MCF 10A (cell line): ENCODE results near the gene CBX2. TPM values are rescaled to one million over a fixed set of nuclear protein-coding genes. Genes with fewer than 3 reads are reported as not detected.

Source experiments
- BruUV-seq: library from RNA; stranded (reverse); fragments of 400-500 nt; replicated peaks from 2 replicates; lab custom pipeline; 2021; lab: Mats Ljungman, UMichigan
- CTCF ChIA-PET: fragments of 300-600 bp; sonication (Branson Sonifier 250); formaldehyde crosslinking; extraction: SDS; loops from one replicate; lab custom pipeline; 2021; ENCODE audit warnings: antibody characterized with exemption, inconsistent platforms; lab: Yijun Ruan, JAX
- POLR2A ChIA-PET: fragments of 300-600, 350-650 bp; sonication (Branson Sonifier 250); formaldehyde crosslinking; extraction: SDS; loops from one replicate; lab custom pipeline; 2020; ENCODE audit warnings: antibody characterized with exemption, inconsistent platforms; lab: Yijun Ruan, JAX
- DNase-seq: peaks from one replicate; pipeline ENCODE4 v3.0.0-alpha.2; 2018; ENCODE audit not compliant: unreplicated experiment
- H3K27ac Mint-ChIP-seq: one replicate; pipeline ENCODE4 v1.8.0; 2022; ENCODE audit warnings: mild to moderate bottlenecking, low read depth, mixed read lengths; ENCODE audit not compliant: unreplicated experiment
- H3K27me3 Mint-ChIP-seq: one replicate; pipeline ENCODE4 v1.8.0; 2022; ENCODE audit warnings: mixed read lengths; ENCODE audit not compliant: insufficient read depth, unreplicated experiment
- H3K36me3 Mint-ChIP-seq: one replicate; pipeline ENCODE4 v1.8.0; 2022; ENCODE audit warnings: mild to moderate bottlenecking, moderate library complexity, mixed read lengths; ENCODE audit not compliant: insufficient read depth, unreplicated experiment
- H3K4me1 Mint-ChIP-seq: one replicate; pipeline ENCODE4 v1.8.0; 2022; ENCODE audit warnings: mixed read lengths; ENCODE audit not compliant: insufficient read depth, unreplicated experiment
- H3K4me3 Mint-ChIP-seq: one replicate; pipeline ENCODE4 v1.8.0; 2022; ENCODE audit warnings: mild to moderate bottlenecking, moderate library complexity, mixed read lengths; ENCODE audit not compliant: unreplicated experiment
- H3K9me3 Mint-ChIP-seq: one replicate; pipeline ENCODE4 v1.8.0; 2022; ENCODE audit warnings: mixed read lengths; ENCODE audit not compliant: unreplicated experiment
- intact Hi-C: fragments of 100-400 bp; cut with micrococcal nuclease; formaldehyde crosslinking; loops from 2 replicates; pipeline ENCODE4 v1.14.1; 2022
- total RNA-seq: library from RNA; stranded (reverse); gene quantifications from 2 replicates; pipeline ENCODE4 v1.2.3, GENCODE V29; 2022
- TF ChIP-seq, protein P1 (sequence below): fragments of 200-600 bp; IDR thresholded peaks from one replicate; pipeline ENCODE4 v1.8.0; 2022; ENCODE audit warnings: antibody characterized with exemption, mild to moderate bottlenecking; ENCODE audit not compliant: unreplicated experiment

CBX2 gene
- total RNA-seq, 1 experiment from 2014 or later, result 3.9 TPM

DNA sequence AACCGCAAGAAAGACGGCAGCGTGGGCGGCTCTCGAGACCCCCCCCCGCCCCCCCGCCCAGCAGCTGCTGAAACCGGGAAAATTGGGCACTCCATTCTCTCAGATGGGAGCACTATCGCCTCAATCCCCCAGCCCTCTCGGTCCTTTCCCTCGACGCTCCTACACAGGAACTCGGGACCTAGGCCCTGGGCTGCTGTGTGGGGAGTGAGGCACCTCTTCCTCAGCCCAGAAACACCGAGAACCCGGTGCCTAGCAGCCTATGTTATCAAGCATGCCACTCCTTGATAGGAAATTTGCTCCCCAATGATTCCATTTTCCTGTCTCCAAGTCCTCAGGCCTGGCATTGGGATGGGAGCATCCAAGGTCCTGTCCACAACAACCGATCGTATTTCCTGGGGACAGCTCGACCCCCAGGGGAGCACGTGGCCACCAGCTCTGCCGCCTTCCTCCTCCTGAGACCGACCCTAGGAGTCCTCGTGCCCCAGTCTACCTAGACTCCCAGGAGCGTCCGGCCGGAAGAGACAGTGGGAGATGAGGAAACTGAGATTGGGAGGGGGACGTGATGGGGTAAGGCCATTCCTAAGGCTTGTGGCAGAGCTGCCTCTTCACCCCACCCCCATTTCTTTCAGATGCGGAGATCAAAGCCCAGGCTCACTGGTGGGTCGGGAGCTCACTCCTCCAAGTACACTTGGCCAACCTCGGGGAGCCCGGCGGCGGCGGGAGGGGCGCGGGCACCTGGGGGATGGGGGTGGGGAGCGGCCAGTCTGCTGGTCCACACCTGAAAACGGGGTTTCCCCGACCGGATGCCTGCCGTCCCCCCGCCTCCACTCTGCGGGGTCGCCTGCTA lies 36.4 kb downstream of the CBX2 start:
- peak overlapping the region; percentile 38 for H3K4me3 Mint-ChIP-seq
- no TSS peak for BruUV-seq
- POLR2A ChIA-PET, result no interaction called here
- CTCF ChIA-PET, result interaction anchor here (0.5 to 1.4 kb wide), 2 partner anchors 23 to 102 kb away, joined by 3 to 4 read pairs; no protein-coding TSS in a partner anchor
- DNase-seq, result no peak
- H3K4me1 Mint-ChIP-seq, result peaks cover 12% of the 10 kb centered on the region
- intact Hi-C loops, result no loop called here
- TF ChIP-seq, protein P1, sequence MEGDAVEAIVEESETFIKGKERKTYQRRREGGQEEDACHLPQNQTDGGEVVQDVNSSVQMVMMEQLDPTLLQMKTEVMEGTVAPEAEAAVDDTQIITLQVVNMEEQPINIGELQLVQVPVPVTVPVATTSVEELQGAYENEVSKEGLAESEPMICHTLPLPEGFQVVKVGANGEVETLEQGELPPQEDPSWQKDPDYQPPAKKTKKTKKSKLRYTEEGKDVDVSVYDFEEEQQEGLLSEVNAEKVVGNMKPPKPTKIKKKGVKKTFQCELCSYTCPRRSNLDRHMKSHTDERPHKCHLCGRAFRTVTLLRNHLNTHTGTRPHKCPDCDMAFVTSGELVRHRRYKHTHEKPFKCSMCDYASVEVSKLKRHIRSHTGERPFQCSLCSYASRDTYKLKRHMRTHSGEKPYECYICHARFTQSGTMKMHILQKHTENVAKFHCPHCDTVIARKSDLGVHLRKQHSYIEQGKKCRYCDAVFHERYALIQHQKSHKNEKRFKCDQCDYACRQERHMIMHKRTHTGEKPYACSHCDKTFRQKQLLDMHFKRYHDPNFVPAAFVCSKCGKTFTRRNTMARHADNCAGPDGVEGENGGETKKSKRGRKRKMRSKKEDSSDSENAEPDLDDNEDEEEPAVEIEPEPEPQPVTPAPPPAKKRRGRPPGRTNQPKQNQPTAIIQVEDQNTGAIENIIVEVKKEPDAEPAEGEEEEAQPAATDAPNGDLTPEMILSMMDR, result no peak
- peaks cover 6% of the 10 kb centered on the region for H3K36me3 Mint-ChIP-seq
- H3K9me3 Mint-ChIP-seq, result no peaks in the 10 kb centered on the region
- no peak overlapping the region for H3K27ac Mint-ChIP-seq
- H3K27me3 Mint-ChIP-seq, result peaks cover 12% of the 10 kb centered on the region

DNA sequence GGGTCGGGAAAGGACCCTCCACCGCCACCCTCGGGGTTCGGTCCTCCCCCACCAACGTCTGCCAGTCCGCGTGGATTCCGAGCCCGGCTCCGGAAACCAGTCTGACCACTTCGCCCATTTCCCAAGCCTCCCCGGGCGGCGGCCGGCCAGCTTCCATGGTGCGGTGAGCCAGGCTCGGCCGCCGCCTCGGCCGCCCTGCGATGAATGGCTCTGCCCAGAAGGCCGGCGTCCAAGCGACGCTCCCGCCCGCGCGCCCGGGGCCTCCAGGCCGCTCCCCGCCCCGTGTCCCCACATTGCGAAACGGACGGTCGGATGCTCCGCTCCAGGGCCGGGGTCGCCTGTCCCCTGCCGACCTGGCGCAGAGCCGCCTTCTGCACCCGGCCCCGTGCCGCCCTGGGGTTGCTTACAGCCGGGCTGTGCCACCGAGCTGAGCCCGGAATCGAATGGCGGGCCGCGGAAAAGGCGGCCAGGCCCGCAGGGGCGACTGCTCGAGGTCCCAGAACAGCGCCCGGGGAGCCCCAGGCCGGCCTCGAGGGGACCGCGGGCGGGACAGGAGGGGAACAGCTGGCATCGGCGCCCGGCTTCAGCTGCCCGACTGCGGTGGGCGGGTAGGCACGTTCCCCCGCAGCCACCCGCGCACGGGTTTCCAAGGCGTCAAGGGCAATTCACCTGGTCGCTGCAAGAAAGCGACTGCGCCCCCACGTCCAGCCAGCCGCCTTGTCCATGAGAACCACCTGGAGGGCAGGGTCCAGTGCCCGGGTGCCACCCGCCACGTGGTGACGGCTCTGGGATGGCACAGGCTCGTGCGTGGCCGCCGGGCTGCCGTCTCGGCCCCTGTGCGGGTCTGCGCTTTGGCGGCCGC lies 37.3 kb downstream of the CBX2 start:
- CTCF ChIA-PET, result interaction anchor here (1.4 kb wide), 1 partner anchor 22 kb away, joined by 3 read pairs; no protein-coding TSS in a partner anchor
- H3K27me3 Mint-ChIP-seq, result peaks cover 12% of the 10 kb centered on the region
- DNase-seq, result peak; percentile 19

DNA sequence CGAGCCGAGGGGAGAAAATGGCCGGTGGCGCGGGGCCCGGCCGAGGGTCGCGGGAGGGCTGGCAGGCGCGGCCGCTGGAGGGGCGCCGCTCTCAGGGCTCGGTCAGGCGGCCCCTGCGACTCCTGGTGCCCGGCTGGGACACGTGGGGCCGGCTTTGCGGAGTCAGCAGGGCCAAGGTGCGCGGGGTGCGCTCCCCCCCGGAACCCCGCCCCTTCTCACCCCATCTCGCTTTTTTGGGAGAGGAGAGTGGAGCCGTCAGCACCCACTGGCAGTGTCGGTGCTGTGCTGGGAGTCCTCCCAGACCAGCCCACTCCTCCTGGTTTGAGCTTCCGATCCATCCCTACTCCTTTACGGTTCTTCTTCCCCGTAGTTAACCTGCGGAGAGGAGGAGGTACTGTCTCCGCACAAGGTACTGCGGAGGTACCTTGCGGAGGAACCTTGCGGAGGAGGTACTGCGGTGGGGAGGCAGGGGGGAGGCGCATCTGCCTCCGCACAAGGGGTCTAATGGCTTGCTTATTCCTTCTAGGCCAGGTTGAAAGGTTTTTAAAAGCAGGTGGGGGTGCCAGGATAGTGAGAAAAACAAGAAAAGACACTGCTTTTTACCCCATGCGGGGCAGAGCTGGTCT lies 38.0 kb downstream of the CBX2 start:
- ChIA-PET CTCF (no interaction called here), POLR2A (no interaction called here)
- Mint-ChIP-seq H3K27me3 (peaks cover 12% of the 10 kb centered on the region), H3K27ac (no peak overlapping the region), H3K36me3 (peaks cover 6% of the 10 kb centered on the region), H3K9me3 (no peaks in the 10 kb centered on the region), H3K4me1 (peaks cover 12% of the 10 kb centered on the region), H3K4me3 (no peak overlapping the region)
- no peak for DNase-seq
- no TSS peak for BruUV-seq
- TF ChIP-seq, protein P1, result no peak
- intact Hi-C loops, result no loop called here

More for the DNA sequence above, 37.3 kb downstream of the CBX2 start:
- Mint-ChIP-seq H3K36me3 (peaks cover 6% of the 10 kb centered on the region), H3K4me3 (peak overlapping the region; percentile 38), H3K9me3 (no peaks in the 10 kb centered on the region), H3K27ac (no peak overlapping the region), H3K4me1 (peaks cover 12% of the 10 kb centered on the region)
- POLR2A ChIA-PET, result no interaction called here
- TF ChIP-seq, protein P1, result no peak
- BruUV-seq, result no TSS peak
- intact Hi-C loops, result no loop called here
